Uterus (tissue), 4 donors: ENCODE results near the gene NLK. TPM values are rescaled to one million over a fixed set of nuclear protein-coding genes. Genes with fewer than 3 reads are reported as not detected.

Experiments
- DNase-seq, 2 donors: peaks; one replicate each; pipeline ENCODE4 v3.0.0-alpha.2; 2019 to 2020
- H3K27ac ChIP-seq, 2 donors: fragments of 200-600 bp; sonication (generic); 1 replicate in 1 of 2; 2 replicates in 1 of 2; pipeline ENCODE4 v1.5.1; 2016 to 2018
- H3K27me3 ChIP-seq, 2 donors: fragments of 200-600 bp; sonication (generic); one replicate each; pipeline ENCODE4 v1.5.1; 2018 to 2019; ENCODE audit warnings: control low read depth in 1 of 2
- H3K36me3 ChIP-seq, 2 donors: fragments of 200-600 bp; sonication (generic); one replicate each; pipeline ENCODE4 v1.5.1; 2019; ENCODE audit warnings: control low read depth in 1 of 2
- H3K4me1 ChIP-seq, 2 donors: fragments of 200-600 bp; sonication (generic); one replicate each; pipeline ENCODE4 v1.5.1; 2018 to 2019; ENCODE audit warnings: control low read depth in 1 of 2
- H3K4me3 ChIP-seq, 2 donors: fragments of 200-600 bp; sonication (generic); 1 replicate in 1 of 2; 2 replicates in 1 of 2; pipeline ENCODE4 v1.5.1; 2018 to 2019; ENCODE audit warnings: mild to moderate bottlenecking in 1 of 2
- H3K9me3 ChIP-seq, 2 donors: fragments of 200-600 bp; sonication (generic); one replicate each; pipeline ENCODE4 v1.5.1; 2019; ENCODE audit warnings: control low read depth in 1 of 2
- CTCF ChIP-seq, 4 experiments: fragments of 200-600 bp in 2 of 4; fragments of 450-650 bp in 2 of 4; sonication (generic) in 2 of 4; IDR thresholded peaks; one replicate each; pipeline ENCODE4 v1.5.1; 2016 to 2019; ENCODE audit warnings: antibody characterized with exemption in 4 of 4, mild to moderate bottlenecking in 2 of 4, moderate library complexity in 1 of 4
- POLR2A ChIP-seq, 2 donors: fragments of 450-650 bp; IDR thresholded peaks; one replicate each; pipeline ENCODE4 v1.6.1; 2016; ENCODE audit warnings: antibody characterized with exemption in 2 of 2, mild to moderate bottlenecking in 1 of 2, moderate library complexity in 1 of 2
- intact Hi-C: fragments of 100-400 bp; cut with DNase I; formaldehyde crosslinking; loops from one replicate; pipeline ENCODE4 v1.15.1; 2023; ENCODE audit warnings: low total_unique reads
- total RNA-seq, 4 donors: library from RNA; depleted of rRNA in 3 of 4; stranded (reverse); fragments of >200 nt in 3 of 4; gene quantifications; one replicate each; pipeline versions ENCODE4 v1.1.0 to v1.2.4, GENCODE V29; 2014 to 2023
- donor health status: DM: yes; HTN: yes; CAD: no.

NLK gene
- total RNA-seq, 4 donors from 2014 or later, result 7.7 to 36.8 (median 23.4) TPM

- intact Hi-C loops, result no loop called here
- Histone ChIP-seq H3K4me1 (no peaks in the 10 kb centered on the region), H3K27ac (no peak overlapping the region), H3K36me3 (no peaks in the 10 kb centered on the region), H3K9me3 (no peaks in the 10 kb centered on the region), H3K4me3 (no peak overlapping the region), H3K27me3 (no peaks in the 10 kb centered on the region)
- no peak for TF ChIP-seq POLR2A (IDR thresholded peaks at IDR 0.05)
- TF ChIP-seq CTCF (IDR thresholded peaks at IDR 0.05), result no peak
- DNase-seq, result no peak
Measured at GRCh38 chr17:28219771-28220170, 177.3 kb downstream of the NLK start.

- H3K4me3 ChIP-seq, result no peak overlapping the region
- no peaks in the 10 kb centered on the region for H3K36me3 ChIP-seq
- no peak for DNase-seq
- no peaks in the 10 kb centered on the region for H3K9me3 ChIP-seq
- intact Hi-C loops, result no loop called here
- no peak overlapping the region for H3K27ac ChIP-seq
- H3K4me1 ChIP-seq, result no peaks in the 10 kb centered on the region
- H3K27me3 ChIP-seq, result no peaks in the 10 kb centered on the region
- TF ChIP-seq POLR2A (IDR thresholded peaks at IDR 0.05) (no peak), CTCF (IDR thresholded peaks at IDR 0.05) (no peak)
Measured at GRCh38 chr17:28221751-28222414, 179.4 kb downstream of the NLK start.

- Histone ChIP-seq H3K27me3 (peaks cover 9 to 17% of the 10 kb centered on the region in 2 donors), H3K4me1 (peaks cover 0 to 5% of the 10 kb centered on the region in 2 donors), H3K9me3 (no peaks in the 10 kb centered on the region), H3K27ac (no peak overlapping the region), H3K4me3 (no peak overlapping the region), H3K36me3 (no peaks in the 10 kb centered on the region)
- no peak for DNase-seq
- intact Hi-C loops, result no loop called here
- TF ChIP-seq CTCF (IDR thresholded peaks at IDR 0.05) (no peak), POLR2A (IDR thresholded peaks at IDR 0.05) (no peak)
Measured at GRCh38 chr17:28225271-28225670, 182.8 kb downstream of the NLK start.

GRCh38 chr17:28225867-28226266, 183.4 kb downstream of the NLK start:
- no peaks in the 10 kb centered on the region for H3K36me3 ChIP-seq
- peaks cover 0 to 5% of the 10 kb centered on the region in 2 donors for H3K4me1 ChIP-seq
- H3K27me3 ChIP-seq, result peaks cover 9 to 17% of the 10 kb centered on the region in 2 donors
- DNase-seq, result no peak
- no peak for TF ChIP-seq POLR2A (IDR thresholded peaks at IDR 0.05)
- no peak for TF ChIP-seq CTCF (IDR thresholded peaks at IDR 0.05)
- no peak overlapping the region for H3K27ac ChIP-seq
- intact Hi-C loops, result no loop called here
- no peak overlapping the region for H3K4me3 ChIP-seq
- no peaks in the 10 kb centered on the region for H3K9me3 ChIP-seq

GRCh38 chr17:28226563-28227315, 184.3 kb downstream of the NLK start:
- no peak overlapping the region for H3K27ac ChIP-seq
- TF ChIP-seq POLR2A (IDR thresholded peaks at IDR 0.05), result no peak
- TF ChIP-seq CTCF (IDR thresholded peaks at IDR 0.05), result no peak
- H3K4me1 ChIP-seq, result peaks cover 0 to 5% of the 10 kb centered on the region in 2 donors
- H3K4me3 ChIP-seq, result no peak overlapping the region
- no peaks in the 10 kb centered on the region for H3K36me3 ChIP-seq
- no peak for DNase-seq
- intact Hi-C loops, result no loop called here
- H3K9me3 ChIP-seq, result no peaks in the 10 kb centered on the region
- H3K27me3 ChIP-seq, result peaks cover 9 to 17% of the 10 kb centered on the region in 2 donors
